Stomach (tissue), 9 donors: ENCODE data around the gene HPCA. TPM values are rescaled to one million over a fixed set of nuclear protein-coding genes. Genes with fewer than 3 reads are reported as not detected.

Experiments
- DNase-seq, 2 donors: peaks; one replicate each; pipeline versions ENCODE4 v3.0.0 to v3.0.0-alpha.2; 2013 to 2019
- H3K27ac ChIP-seq, 5 donors: fragments of 200-600 bp in 4 of 5; sonication (generic) in 4 of 5; one replicate each; pipeline ENCODE4 v1.5.1; 2013 to 2019; ENCODE audit warnings: mild to moderate bottlenecking in 1 of 5, moderate library complexity in 1 of 5
- H3K27me3 ChIP-seq, 3 donors: fragments of 200-600 bp; sonication (generic); one replicate each; pipeline ENCODE4 v1.5.1; 2017 to 2019; ENCODE audit warnings: mixed run types in 1 of 3
- H3K36me3 ChIP-seq, 4 donors: fragments of 200-600 bp; sonication (generic); 1 replicate in 3 of 4; 2 replicates in 1 of 4; pipeline ENCODE4 v1.5.1; 2016 to 2019
- H3K4me1 ChIP-seq, 4 donors: fragments of 200-600 bp; sonication (generic); one replicate each; pipeline ENCODE4 v1.5.1; 2016 to 2019
- H3K4me3 ChIP-seq, 4 donors: fragments of 200-600 bp; sonication (generic) in 3 of 4; one replicate each; pipeline ENCODE4 v1.5.1; 2016 to 2019; ENCODE audit warnings: mild to moderate bottlenecking in 1 of 4
- H3K9me3 ChIP-seq, 4 donors: fragments of 200-600 bp; sonication (generic); one replicate each; pipeline ENCODE4 v1.5.1; 2016 to 2019
- EP300 ChIP-seq: sonication (generic); formaldehyde crosslinking; IDR thresholded peaks from one replicate; pipeline ENCODE4 v1.6.1; 2017; ENCODE audit warnings: antibody characterized with exemption
- POLR2A ChIP-seq, 4 donors: fragments of 450-650 bp; IDR thresholded peaks; one replicate each; pipeline ENCODE4 v1.6.1; 2016; ENCODE audit warnings: antibody characterized with exemption in 4 of 4, control low read depth in 2 of 4, mild to moderate bottlenecking in 1 of 4, moderate library complexity in 1 of 4
- POLR2AphosphoS5 ChIP-seq, 3 donors: sonication (generic); formaldehyde crosslinking; IDR thresholded peaks; one replicate each; pipeline ENCODE4 v1.6.1; 2016; ENCODE audit warnings: antibody characterized with exemption in 3 of 3
- WGBS, 5 donors: extraction: QIAGEN DNeasy Blood & Tissue Kit in 3 of 5; methylation state at CpG; one replicate each; pipeline versions ENCODE4 v1.1.5 to v1.1.7; 2013 to 2018; 5-methylcytosine and 5-hydroxymethylcytosine counted together
- intact Hi-C: fragments of 100-400 bp; cut with DNase I; formaldehyde crosslinking; loops from one replicate; pipeline ENCODE4 v1.15.1; 2023; ENCODE audit warnings: low total_unique reads
- polyA plus RNA-seq, 3 donors: library from polyadenylated mRNA; stranded (reverse); fragments of 200-250 nt; gene quantifications; one replicate each; pipeline ENCODE4 v1.2.3, GENCODE V29; 2013
- total RNA-seq, 5 donors: library from RNA; depleted of rRNA; stranded (reverse); fragments of >200 nt; gene quantifications; one replicate each; pipeline versions ENCODE4 v1.1.0 to v1.2.3, GENCODE V29; 2014 to 2016
- TF ChIP-seq, protein P1 (sequence below), 7 experiments: fragments of 450-650 bp in 4 of 7; fragments of 200-600 bp in 3 of 7; sonication (generic) in 3 of 7; IDR thresholded peaks; one replicate each; pipeline ENCODE4 v1.5.1; 2016 to 2019; ENCODE audit warnings: antibody characterized with exemption in 7 of 7, control low read depth in 2 of 7, mild to moderate bottlenecking in 1 of 7
- donor health status: healthy with polysubstance abuse.
- donor health status: Bipolar disorder and iron deficiency.
- donor health status: healthy.

Gene HPCA
- total and polyA plus RNA-seq, 8 donors: 0.30 to 4.9 (median 0.75) TPM; not detected in 5

GRCh38 chr1:32861904-32862695 lies 24.2 kb upstream of the HPCA start:
- peaks cover 9 to 65% (median 55%) of the 10 kb centered on the region in 4 donors for H3K36me3 ChIP-seq
- DNase-seq: no peak
- 71 to 84% (median 78%) methylated on average over 3 of the region's 3 CpGs for WGBS, 5 donors
- peaks cover 0 to 20% (median 12%) of the 10 kb centered on the region in 4 donors for H3K4me1 ChIP-seq
- H3K4me3 ChIP-seq: no peak overlapping the region
- no peak overlapping the region for H3K27ac ChIP-seq
- no peaks in the 10 kb centered on the region for H3K9me3 ChIP-seq
- intact Hi-C loops: no loop called here
- no peaks in the 10 kb centered on the region for H3K27me3 ChIP-seq
- TF ChIP-seq POLR2A (IDR thresholded peaks at IDR 0.05) (no peak), POLR2AphosphoS5 (IDR thresholded peaks at IDR 0.05) (no peak), EP300 (no peak)
- TF ChIP-seq, protein P1, sequence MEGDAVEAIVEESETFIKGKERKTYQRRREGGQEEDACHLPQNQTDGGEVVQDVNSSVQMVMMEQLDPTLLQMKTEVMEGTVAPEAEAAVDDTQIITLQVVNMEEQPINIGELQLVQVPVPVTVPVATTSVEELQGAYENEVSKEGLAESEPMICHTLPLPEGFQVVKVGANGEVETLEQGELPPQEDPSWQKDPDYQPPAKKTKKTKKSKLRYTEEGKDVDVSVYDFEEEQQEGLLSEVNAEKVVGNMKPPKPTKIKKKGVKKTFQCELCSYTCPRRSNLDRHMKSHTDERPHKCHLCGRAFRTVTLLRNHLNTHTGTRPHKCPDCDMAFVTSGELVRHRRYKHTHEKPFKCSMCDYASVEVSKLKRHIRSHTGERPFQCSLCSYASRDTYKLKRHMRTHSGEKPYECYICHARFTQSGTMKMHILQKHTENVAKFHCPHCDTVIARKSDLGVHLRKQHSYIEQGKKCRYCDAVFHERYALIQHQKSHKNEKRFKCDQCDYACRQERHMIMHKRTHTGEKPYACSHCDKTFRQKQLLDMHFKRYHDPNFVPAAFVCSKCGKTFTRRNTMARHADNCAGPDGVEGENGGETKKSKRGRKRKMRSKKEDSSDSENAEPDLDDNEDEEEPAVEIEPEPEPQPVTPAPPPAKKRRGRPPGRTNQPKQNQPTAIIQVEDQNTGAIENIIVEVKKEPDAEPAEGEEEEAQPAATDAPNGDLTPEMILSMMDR (IDR thresholded peaks at IDR 0.05): no peak

GRCh38 chr1:32863218-32863880 lies 22.9 kb upstream of the HPCA start:
- Histone ChIP-seq H3K9me3 (no peaks in the 10 kb centered on the region), H3K4me3 (no peak overlapping the region), H3K27me3 (no peaks in the 10 kb centered on the region), H3K36me3 (peaks cover 3 to 56% (median 51%) of the 10 kb centered on the region in 4 donors), H3K4me1 (peaks cover 0 to 20% (median 12%) of the 10 kb centered on the region in 4 donors), H3K27ac (no peak overlapping the region)
- intact Hi-C loops: no loop called here
- 94 to 97% (median 94%) methylated on average over 4 of the region's 4 CpGs for WGBS, 5 donors
- no peak for DNase-seq
- TF ChIP-seq, protein P1 (IDR thresholded peaks at IDR 0.05): no peak
- TF ChIP-seq POLR2AphosphoS5 (IDR thresholded peaks at IDR 0.05): no peak
- TF ChIP-seq POLR2A (IDR thresholded peaks at IDR 0.05): no peak
- TF ChIP-seq EP300: no peak

DNA sequence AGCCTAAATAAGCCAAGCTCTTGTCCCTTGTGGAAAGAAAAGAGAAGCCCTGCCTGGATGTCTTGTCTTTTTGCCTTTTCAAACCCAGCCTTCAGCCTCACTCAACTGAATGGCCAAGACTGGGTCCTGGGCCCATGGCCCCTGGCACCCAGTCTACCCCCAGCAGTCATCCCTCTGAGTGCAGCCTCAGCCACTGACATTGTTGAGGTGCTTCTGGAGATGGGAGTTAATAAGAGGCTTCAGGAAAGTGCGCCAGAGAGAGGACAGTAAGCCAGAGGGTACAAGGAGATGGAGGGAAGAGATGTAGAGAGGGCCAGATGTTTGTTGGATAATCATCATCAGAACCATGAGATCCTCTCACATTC lies 22.4 kb upstream of the HPCA start:
- peaks cover 0 to 61% (median 47%) of the 10 kb centered on the region in 4 donors for H3K36me3 ChIP-seq
- 84 to 100% (median 92%) methylated on average over 1 of the region's 1 CpG for WGBS, 5 donors
- DNase-seq: no peak
- H3K27me3 ChIP-seq: no peaks in the 10 kb centered on the region
- no peak overlapping the region for H3K27ac ChIP-seq
- TF ChIP-seq EP300 (no peak), POLR2AphosphoS5 (IDR thresholded peaks at IDR 0.05) (no peak), POLR2A (IDR thresholded peaks at IDR 0.05) (no peak)
- TF ChIP-seq, protein P1 (IDR thresholded peaks at IDR 0.05): no peak
- H3K9me3 ChIP-seq: no peaks in the 10 kb centered on the region
- H3K4me3 ChIP-seq: no peak overlapping the region
- H3K4me1 ChIP-seq: peaks cover 0 to 20% (median 12%) of the 10 kb centered on the region in 4 donors
- intact Hi-C loops: no loop called here

DNA sequence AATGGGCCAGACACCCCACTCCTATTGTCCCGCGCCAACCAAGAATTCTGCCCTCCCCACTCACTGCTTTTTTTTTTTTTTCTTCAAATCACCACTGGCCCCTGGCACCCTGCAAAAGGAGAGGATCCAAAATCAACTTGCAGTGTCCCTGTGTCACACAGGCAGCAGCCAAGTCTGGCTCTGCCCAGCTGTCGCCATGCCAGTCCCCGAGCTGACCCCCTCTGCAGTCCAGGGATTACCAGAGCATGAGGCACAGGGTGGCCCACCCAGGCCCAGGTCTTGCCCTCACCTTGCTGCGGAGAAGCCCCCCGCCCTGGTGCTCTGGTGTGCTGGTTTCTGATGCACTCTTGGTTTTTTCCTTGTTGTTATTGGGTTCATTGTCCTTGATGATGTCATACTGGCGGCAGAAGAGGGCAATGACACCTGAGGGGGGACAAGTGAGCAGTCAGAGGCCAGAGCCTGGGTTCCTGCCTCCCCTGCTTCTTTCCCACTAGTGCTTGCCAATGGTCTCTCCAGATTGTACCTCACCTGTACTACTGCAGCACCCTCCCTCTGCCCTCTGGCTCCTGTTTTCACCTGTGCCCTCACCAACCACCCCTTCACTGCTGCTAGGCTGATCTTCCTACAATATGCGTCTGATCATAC lies 21.8 kb upstream of the HPCA start:
- peaks cover 0 to 1% (median 0%) of the 10 kb centered on the region in 3 donors for H3K27me3 ChIP-seq
- H3K4me3 ChIP-seq: no peak overlapping the region
- peaks cover 0 to 58% (median 46%) of the 10 kb centered on the region in 4 donors for H3K36me3 ChIP-seq
- H3K9me3 ChIP-seq: no peaks in the 10 kb centered on the region
- intact Hi-C loops: no loop called here
- no peak for DNase-seq
- 95 to 98% (median 96%) methylated on average over 8 of the region's 8 CpGs for WGBS, 5 donors
- H3K27ac ChIP-seq: no peak overlapping the region
- H3K4me1 ChIP-seq: peaks cover 0 to 23% (median 12%) of the 10 kb centered on the region in 4 donors
- TF ChIP-seq, protein P1 (IDR thresholded peaks at IDR 0.05): no peak
- TF ChIP-seq EP300 (no peak), POLR2A (IDR thresholded peaks at IDR 0.05) (no peak), POLR2AphosphoS5 (IDR thresholded peaks at IDR 0.05) (no peak)
